H9 (cell line): ENCODE results near the gene MX2. TPM values are rescaled to one million over a fixed set of nuclear protein-coding genes. Genes with fewer than 3 reads are reported as not detected.

Experiments used
- DNase-seq: peaks from one replicate; pipeline ENCODE4 v3.0.0-alpha.2; 2017
- H2AFZ ChIP-seq: one replicate; pipeline ENCODE4 v1.6.1; 2013; ENCODE audit warnings: mild to moderate bottlenecking, low read length, control low read depth, moderate library complexity
- H2AK5ac ChIP-seq: 2 replicates; pipeline ENCODE4 v1.6.1; 2013; ENCODE audit warnings: low read length, control low read depth, mixed read lengths; ENCODE audit not compliant: insufficient read length
- H2BK120ac ChIP-seq: one replicate; pipeline ENCODE4 v1.6.1; 2013; ENCODE audit warnings: low read depth, mild to moderate bottlenecking, low read length, control low read depth, inconsistent platforms; ENCODE audit not compliant: poor library complexity, severe bottlenecking
- H2BK12ac ChIP-seq: 2 replicates; pipeline ENCODE4 v1.6.1; 2013; ENCODE audit warnings: low read length, control low read depth, mixed read lengths, low read depth; ENCODE audit not compliant: insufficient read length
- H2BK15ac ChIP-seq: 2 replicates; pipeline ENCODE4 v1.6.1; 2013; ENCODE audit warnings: low read depth, low read length, control low read depth
- H2BK20ac ChIP-seq: one replicate; pipeline ENCODE4 v1.6.1; 2013; ENCODE audit warnings: low read depth, mild to moderate bottlenecking, low read length, control low read depth, inconsistent platforms; ENCODE audit not compliant: poor library complexity, severe bottlenecking
- H2BK5ac ChIP-seq: 2 replicates; pipeline ENCODE4 v1.6.1; 2013; ENCODE audit warnings: low read length, control low read depth, mixed read lengths; ENCODE audit not compliant: insufficient read length
- H3K14ac ChIP-seq: 2 replicates; pipeline ENCODE4 v1.6.1; 2013; ENCODE audit warnings: low read length, control low read depth; ENCODE audit not compliant: insufficient read depth
- H3K18ac ChIP-seq: 2 replicates; pipeline ENCODE4 v1.6.1; 2013; ENCODE audit warnings: low read depth, mild to moderate bottlenecking, mixed read lengths, low read length, control low read depth; ENCODE audit not compliant: insufficient read length
- H3K23ac ChIP-seq: 2 replicates; pipeline ENCODE4 v1.6.1; 2013; ENCODE audit warnings: low read length, control low read depth, mixed read lengths, low read depth; ENCODE audit not compliant: insufficient read length
- H3K23me2 ChIP-seq: 2 replicates; pipeline ENCODE4 v1.6.1; 2013; ENCODE audit warnings: low read depth, mild to moderate bottlenecking, mixed read lengths, low read length, control low read depth; ENCODE audit not compliant: insufficient read length, poor library complexity, severe bottlenecking
- H3K27ac ChIP-seq: 2 replicates; pipeline ENCODE4 v1.5.1; 2013; ENCODE audit warnings: low read length, control low read depth, mixed read lengths, low read depth; ENCODE audit not compliant: insufficient read length
- H3K27me3 ChIP-seq: 2 replicates; pipeline ENCODE4 v1.6.1; 2013; ENCODE audit warnings: low read length, control low read depth, inconsistent platforms; ENCODE audit not compliant: insufficient read depth
- H3K4ac ChIP-seq: 2 replicates; pipeline ENCODE4 v1.6.1; 2013; ENCODE audit warnings: low read depth, mild to moderate bottlenecking, control low read depth, inconsistent platforms, low read length, moderate library complexity
- H3K4me1 ChIP-seq: 2 replicates; pipeline ENCODE4 v1.6.1; 2013; ENCODE audit warnings: low read length, control low read depth, inconsistent platforms; ENCODE audit not compliant: insufficient read depth
- H3K4me2 ChIP-seq: 2 replicates; pipeline ENCODE4 v1.6.1; 2013; ENCODE audit warnings: low read length, control low read depth, mixed read lengths; ENCODE audit not compliant: insufficient read length, insufficient read depth
- H3K56ac ChIP-seq: 2 replicates; pipeline ENCODE4 v1.6.1; 2013; ENCODE audit warnings: low read depth, mild to moderate bottlenecking, mixed read lengths, low read length, control low read depth; ENCODE audit not compliant: insufficient read length
- H3K79me1 ChIP-seq: 2 replicates; pipeline ENCODE4 v1.6.1; 2013; ENCODE audit warnings: low read depth, mild to moderate bottlenecking, moderate library complexity, low read length, control low read depth, inconsistent platforms; ENCODE audit not compliant: insufficient read depth, poor library complexity, severe bottlenecking
- H3K79me2 ChIP-seq: 2 replicates; pipeline ENCODE4 v1.6.1; 2013; ENCODE audit warnings: low read length, control low read depth, inconsistent platforms; ENCODE audit not compliant: insufficient read depth
- H3K9ac ChIP-seq: 2 replicates; pipeline ENCODE4 v1.6.1; 2013; ENCODE audit warnings: low read length, control low read depth, mixed read lengths; ENCODE audit not compliant: insufficient read length; ENCODE audit errors: extremely low read depth
- H3K9me3 ChIP-seq: one replicate; pipeline ENCODE4 v1.6.1; 2013; ENCODE audit warnings: low read depth, low read length, inconsistent platforms; ENCODE audit not compliant: control insufficient read depth
- H3T11ph ChIP-seq: one replicate; pipeline ENCODE4 v1.6.1; 2013; ENCODE audit warnings: mild to moderate bottlenecking, low read length, control low read depth, inconsistent platforms
- H4K20me1 ChIP-seq: one replicate; pipeline ENCODE4 v1.6.1; 2013; ENCODE audit not compliant: control insufficient read depth, insufficient read length, insufficient read depth
- H4K5ac ChIP-seq: 2 replicates; pipeline ENCODE4 v1.6.1; 2013; ENCODE audit warnings: low read depth, mild to moderate bottlenecking, mixed read lengths, low read length, control low read depth; ENCODE audit not compliant: insufficient read length
- H4K8ac ChIP-seq: replicated peaks from 2 replicates; pipeline ENCODE4 v1.6.1; 2013; ENCODE audit warnings: low read length, control low read depth, mixed read lengths, low read depth; ENCODE audit not compliant: insufficient read length
- H4K91ac ChIP-seq: 2 replicates; pipeline ENCODE4 v1.6.1; 2013; ENCODE audit warnings: low read depth, mild to moderate bottlenecking, moderate library complexity, mixed read lengths, low read length, control low read depth; ENCODE audit not compliant: insufficient read length
- H3K27ac Mint-ChIP-seq, 3 experiments: 2 replicates in 2 of 3; 3 replicates in 1 of 3; pipeline ENCODE4 v1.8.0; 2020 to 2021; ENCODE audit warnings: mixed read lengths in 3 of 3, mild to moderate bottlenecking in 1 of 3, moderate library complexity in 1 of 3
- H3K27me3 Mint-ChIP-seq: 2 replicates; pipeline ENCODE4 v1.8.0; 2021; ENCODE audit warnings: low read depth, mild to moderate bottlenecking, moderate library complexity, mixed read lengths
- H3K36me3 Mint-ChIP-seq, 3 experiments: 2 replicates in 2 of 3; 3 replicates in 1 of 3; pipeline ENCODE4 v1.8.0; 2020 to 2021; ENCODE audit warnings: low read depth in 3 of 3, mixed read lengths in 3 of 3; ENCODE audit not compliant: insufficient read depth in 1 of 3
- H3K4me1 Mint-ChIP-seq, 2 experiments: 2 replicates each; pipeline ENCODE4 v1.8.0; 2020; ENCODE audit warnings: mixed read lengths in 2 of 2
- H3K4me3 Mint-ChIP-seq, 2 experiments: 2 replicates in 1 of 2; 3 replicates in 1 of 2; pipeline ENCODE4 v1.8.0; 2020 to 2021; ENCODE audit warnings: mild to moderate bottlenecking in 2 of 2, mixed read lengths in 2 of 2, moderate library complexity in 1 of 2
- H3K9me3 Mint-ChIP-seq, 2 experiments: 2 replicates in 1 of 2; 3 replicates in 1 of 2; pipeline ENCODE4 v1.8.0; 2020; ENCODE audit warnings: mild to moderate bottlenecking in 2 of 2, mixed read lengths in 2 of 2, moderate library complexity in 1 of 2
- WGBS: extraction: QIAGEN DNeasy Blood & Tissue Kit; methylation state at CpG from one replicate; pipeline ENCODE4 v1.1.7; 2013; ENCODE audit warnings: missing lambda C conversion rate, low lambda C conversion rate, mixed read lengths; ENCODE audit not compliant: insufficient read length; ENCODE audit errors: extremely low coverage; 5-methylcytosine and 5-hydroxymethylcytosine counted together
- total RNA-seq: library from RNA; stranded (reverse); gene quantifications from 2 replicates; pipeline ENCODE4 v1.2.1, GENCODE V29; 2021
- TF ChIP-seq, protein P1 (sequence below): fragments of 200-600 bp; sonication (generic); conservative IDR thresholded peaks from 3 replicates; pipeline ENCODE4 v1.8.0; 2021; ENCODE audit warnings: antibody characterized with exemption, mild to moderate bottlenecking

The MX2 gene
- total RNA-seq, 1 experiment from 2014 or later: 1.8 TPM

DNA sequence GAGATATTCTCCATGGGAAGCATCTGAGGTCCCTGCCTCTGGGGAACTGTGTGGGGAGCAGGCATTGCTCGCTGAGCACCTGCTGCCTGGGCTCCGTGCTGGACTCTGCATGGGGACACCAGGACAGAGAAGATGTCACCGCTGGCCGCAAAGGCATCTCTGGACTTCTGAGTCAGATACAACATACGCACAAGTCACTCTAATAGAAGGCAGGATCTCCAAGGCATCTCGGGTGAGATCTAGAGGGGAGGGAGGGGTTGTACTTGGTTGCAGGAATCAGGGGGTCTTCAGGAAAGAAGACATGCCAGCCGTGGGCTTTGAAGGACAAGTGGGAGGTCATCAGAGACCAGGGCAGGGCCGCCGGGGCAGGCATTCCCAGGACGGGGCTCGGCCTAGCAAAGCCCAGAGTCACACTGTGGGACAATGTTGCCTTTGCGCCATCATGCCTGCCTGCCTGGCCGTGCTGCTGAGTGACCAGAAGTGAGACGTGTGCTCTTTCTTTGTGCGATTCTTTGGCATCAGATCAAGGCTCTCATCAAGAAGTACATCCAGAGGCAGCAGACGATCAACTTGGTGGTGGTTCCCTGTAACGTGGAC lies 28.3 kb downstream of the MX2 start:
- no peaks in the 10 kb centered on the region for H3K79me1 ChIP-seq
- H3K79me2 ChIP-seq: no peaks in the 10 kb centered on the region
- H3K4me1 Mint-ChIP-seq: peaks cover 3 to 6% of the 10 kb centered on the region in 2 experiments
- H4K8ac ChIP-seq: no peak overlapping the region
- no peak overlapping the region for H3K4ac ChIP-seq
- H3K36me3 Mint-ChIP-seq: peaks cover 0 to 7% (median 0%) of the 10 kb centered on the region in 3 experiments; a peak in 2 of 7 replicates
- H3K4me1 ChIP-seq: no peaks in the 10 kb centered on the region
- no peak overlapping the region for H2BK15ac ChIP-seq
- TF ChIP-seq, protein P1, sequence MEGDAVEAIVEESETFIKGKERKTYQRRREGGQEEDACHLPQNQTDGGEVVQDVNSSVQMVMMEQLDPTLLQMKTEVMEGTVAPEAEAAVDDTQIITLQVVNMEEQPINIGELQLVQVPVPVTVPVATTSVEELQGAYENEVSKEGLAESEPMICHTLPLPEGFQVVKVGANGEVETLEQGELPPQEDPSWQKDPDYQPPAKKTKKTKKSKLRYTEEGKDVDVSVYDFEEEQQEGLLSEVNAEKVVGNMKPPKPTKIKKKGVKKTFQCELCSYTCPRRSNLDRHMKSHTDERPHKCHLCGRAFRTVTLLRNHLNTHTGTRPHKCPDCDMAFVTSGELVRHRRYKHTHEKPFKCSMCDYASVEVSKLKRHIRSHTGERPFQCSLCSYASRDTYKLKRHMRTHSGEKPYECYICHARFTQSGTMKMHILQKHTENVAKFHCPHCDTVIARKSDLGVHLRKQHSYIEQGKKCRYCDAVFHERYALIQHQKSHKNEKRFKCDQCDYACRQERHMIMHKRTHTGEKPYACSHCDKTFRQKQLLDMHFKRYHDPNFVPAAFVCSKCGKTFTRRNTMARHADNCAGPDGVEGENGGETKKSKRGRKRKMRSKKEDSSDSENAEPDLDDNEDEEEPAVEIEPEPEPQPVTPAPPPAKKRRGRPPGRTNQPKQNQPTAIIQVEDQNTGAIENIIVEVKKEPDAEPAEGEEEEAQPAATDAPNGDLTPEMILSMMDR: no peak
- no peak overlapping the region for H3K23ac ChIP-seq
- H3K9me3 Mint-ChIP-seq: peaks cover 0 to 6% of the 10 kb centered on the region in 2 experiments; a peak in 1 of 5 replicates
- no peak overlapping the region for H3K27ac ChIP-seq
- no CpG with 5 or more reads among the region's 17 CpGs for whole genome bisulfite sequencing
- no peak overlapping the region for H3K9ac ChIP-seq
- no peak overlapping the region for H2BK120ac ChIP-seq
- H2BK12ac ChIP-seq: no peak overlapping the region
- H3K9me3 ChIP-seq: no peaks in the 10 kb centered on the region
- no peak overlapping the region for H3K4me2 ChIP-seq
- H3K27me3 Mint-ChIP-seq: peaks cover 2% of the 10 kb centered on the region
- H3K27ac Mint-ChIP-seq: no peak overlapping the region; a peak in 1 of 7 replicates
- no peak overlapping the region for H3K18ac ChIP-seq
- no peak overlapping the region for H2AK5ac ChIP-seq
- no peaks in the 10 kb centered on the region for H3K27me3 ChIP-seq
- DNase-seq: no peak
- H3K14ac ChIP-seq: no peak overlapping the region
- no peak overlapping the region for H3K4me3 Mint-ChIP-seq
- no peak overlapping the region for H2BK20ac ChIP-seq
- no peaks in the 10 kb centered on the region for H3K23me2 ChIP-seq
- H2BK5ac ChIP-seq: no peak overlapping the region
- H4K20me1 ChIP-seq: no peaks in the 10 kb centered on the region
- no peak overlapping the region for H2AFZ ChIP-seq
- H3K56ac ChIP-seq: no peak overlapping the region
- no peak overlapping the region for H4K5ac ChIP-seq
- no peak overlapping the region for H3T11ph ChIP-seq
- H4K91ac ChIP-seq: no peak overlapping the region
